Measurements from ENCODE around the gene KCNQ4. TPM values are rescaled to one million over a fixed set of nuclear protein-coding genes. Genes with fewer than 3 reads are reported as not detected.

The KCNQ4 gene
- total RNA-seq, result 1 to 10 TPM in 2 of 3 donors, under 1 TPM in 1; 0.32 to 1.3 (median 1.3) TPM

DNA sequence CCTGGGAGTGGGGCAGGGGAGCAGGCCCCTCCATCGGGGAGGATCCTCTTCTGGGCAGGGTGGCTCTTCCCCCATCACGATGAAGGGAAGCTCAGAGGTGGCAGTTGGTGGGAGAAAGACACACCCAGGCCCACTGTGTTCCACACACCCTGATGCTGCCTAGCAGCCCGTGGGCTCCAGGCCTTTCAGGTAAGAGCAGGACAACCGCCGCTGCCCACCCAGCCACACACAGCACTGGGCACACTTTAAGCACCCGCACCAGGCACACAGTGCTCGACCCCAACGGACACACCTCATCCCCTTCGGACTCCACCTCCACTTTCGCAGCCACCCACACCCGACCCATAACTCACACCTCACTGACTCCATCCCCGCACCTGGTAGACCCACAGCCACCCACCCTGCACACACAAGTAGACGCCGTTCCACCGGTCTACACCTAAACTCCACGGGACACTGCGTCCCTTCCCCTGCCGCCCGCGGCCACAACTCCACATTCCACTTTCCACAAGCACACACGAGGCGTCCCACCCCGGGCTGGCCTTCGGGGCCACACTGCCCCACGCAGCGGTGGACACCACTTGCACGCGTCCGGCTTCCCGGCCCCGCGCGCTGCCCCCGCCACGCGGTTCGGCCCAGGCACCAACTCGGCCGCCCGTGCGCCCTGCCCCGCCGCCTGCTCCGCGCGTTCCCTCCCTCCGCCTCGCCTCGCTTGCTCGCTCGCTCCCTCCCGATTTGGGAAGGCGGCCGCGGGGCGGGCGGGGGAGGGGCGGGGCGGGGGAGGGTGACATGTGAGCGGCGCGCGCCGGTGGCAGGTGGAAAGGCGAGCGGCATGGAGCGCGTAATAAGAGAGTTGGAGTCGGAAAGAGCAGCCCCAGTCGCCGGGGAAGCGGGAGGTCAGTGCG is at the start of gene KCNQ4:
KCNQ4 (plus strand) TSS at position 787 of the 905 bp plus-strand sequence. CDS start 307 bp downstream, outside the sequence.
- H3K9me3 ChIP-seq, result no peaks in the 10 kb centered on the region
- intact Hi-C loops (cut with DNase I; ENCODE audit: low total_unique reads), result no loop called here
- peaks cover 6 to 11% of the 10 kb centered on the region in 2 donors for H3K4me1 ChIP-seq
- peak within 1 kb of the TSS; percentile 41 to 81 (median 54) for H3K4me3 ChIP-seq
- no peaks in the 10 kb centered on the region for H3K36me3 ChIP-seq
- TF ChIP-seq POLR2A (IDR thresholded peaks at IDR 0.05), result no peak
- no peaks in the 10 kb centered on the region for H3K27me3 ChIP-seq
- H3K27ac ChIP-seq, result peak within 1 kb of the TSS; percentile 55 to 64
- DNase-seq (ENCODE audit: low spot score in 2 of 2), result peak; percentile 56 to 62

GRCh38 chr1:40734882-40735628 is 48.5 kb upstream of the KCNQ4 start:
- H3K27me3 ChIP-seq, result no peaks in the 10 kb centered on the region
- TF ChIP-seq POLR2AphosphoS5 (IDR thresholded peaks at IDR 0.05), result no peak
- TF ChIP-seq, protein P1, sequence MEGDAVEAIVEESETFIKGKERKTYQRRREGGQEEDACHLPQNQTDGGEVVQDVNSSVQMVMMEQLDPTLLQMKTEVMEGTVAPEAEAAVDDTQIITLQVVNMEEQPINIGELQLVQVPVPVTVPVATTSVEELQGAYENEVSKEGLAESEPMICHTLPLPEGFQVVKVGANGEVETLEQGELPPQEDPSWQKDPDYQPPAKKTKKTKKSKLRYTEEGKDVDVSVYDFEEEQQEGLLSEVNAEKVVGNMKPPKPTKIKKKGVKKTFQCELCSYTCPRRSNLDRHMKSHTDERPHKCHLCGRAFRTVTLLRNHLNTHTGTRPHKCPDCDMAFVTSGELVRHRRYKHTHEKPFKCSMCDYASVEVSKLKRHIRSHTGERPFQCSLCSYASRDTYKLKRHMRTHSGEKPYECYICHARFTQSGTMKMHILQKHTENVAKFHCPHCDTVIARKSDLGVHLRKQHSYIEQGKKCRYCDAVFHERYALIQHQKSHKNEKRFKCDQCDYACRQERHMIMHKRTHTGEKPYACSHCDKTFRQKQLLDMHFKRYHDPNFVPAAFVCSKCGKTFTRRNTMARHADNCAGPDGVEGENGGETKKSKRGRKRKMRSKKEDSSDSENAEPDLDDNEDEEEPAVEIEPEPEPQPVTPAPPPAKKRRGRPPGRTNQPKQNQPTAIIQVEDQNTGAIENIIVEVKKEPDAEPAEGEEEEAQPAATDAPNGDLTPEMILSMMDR (IDR thresholded peaks at IDR 0.05), result no peak
- TF ChIP-seq POLR2A (IDR thresholded peaks at IDR 0.05), result no peak
- peaks cover 0 to 3% of the 10 kb centered on the region in 2 donors for H3K9me3 ChIP-seq
- H3K4me3 ChIP-seq, result no peak overlapping the region
- no peak for DNase-seq (ENCODE audit: low spot score in 2 of 2)
- H3K27ac ChIP-seq, result peak overlapping the region in 1 of 2 donors; percentile 75
- no peaks in the 10 kb centered on the region for H3K36me3 ChIP-seq
- H3K4me1 ChIP-seq, result peaks cover 0 to 4% of the 10 kb centered on the region in 2 donors
- intact Hi-C loops (cut with DNase I; ENCODE audit: low total_unique reads), result no loop called here

DNA sequence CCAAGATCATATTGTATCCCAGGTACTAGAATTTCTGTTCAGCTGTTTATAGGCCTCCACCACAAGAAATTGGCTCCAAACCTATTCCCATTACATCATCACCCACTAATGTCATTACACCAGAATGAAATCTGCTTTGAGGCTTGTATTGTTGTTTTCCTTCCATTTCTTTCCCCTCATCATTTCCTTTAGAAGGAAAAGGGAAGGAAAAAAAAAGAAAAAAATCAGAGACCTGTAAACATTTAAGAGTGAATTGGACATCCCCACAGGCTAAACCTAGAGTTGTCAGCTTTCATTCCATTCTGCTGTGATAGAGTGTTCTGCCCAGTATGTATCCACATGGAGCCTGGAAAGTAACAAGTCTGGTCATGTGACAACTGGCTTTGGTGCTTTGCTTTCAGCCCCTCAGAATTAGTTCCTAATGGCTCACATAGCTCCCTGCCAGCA is 47.5 kb upstream of the KCNQ4 start:
- Histone ChIP-seq H3K27me3 (no peaks in the 10 kb centered on the region), H3K27ac (peak overlapping the region; percentile 66 to 75), H3K4me3 (no peak overlapping the region), H3K4me1 (peaks cover 0 to 4% of the 10 kb centered on the region in 2 donors), H3K36me3 (no peaks in the 10 kb centered on the region), H3K9me3 (peaks cover 0 to 3% of the 10 kb centered on the region in 2 donors)
- intact Hi-C loops (cut with DNase I; ENCODE audit: low total_unique reads), result no loop called here
- no peak for TF ChIP-seq POLR2A (IDR thresholded peaks at IDR 0.05)
- TF ChIP-seq, protein P1 (IDR thresholded peaks at IDR 0.05), result no peak
- no peak for TF ChIP-seq POLR2AphosphoS5 (IDR thresholded peaks at IDR 0.05)
- DNase-seq (ENCODE audit: low spot score in 2 of 2), result peak in 1 of 2 donors; percentile 34

GRCh38 chr1:40738831-40739230 is 44.8 kb upstream of the KCNQ4 start:
- no peak for TF ChIP-seq POLR2A (IDR thresholded peaks at IDR 0.05)
- TF ChIP-seq, protein P1 (IDR thresholded peaks at IDR 0.05), result no peak
- TF ChIP-seq POLR2AphosphoS5 (IDR thresholded peaks at IDR 0.05), result no peak
- Histone ChIP-seq H3K4me1 (peaks cover 0 to 4% of the 10 kb centered on the region in 2 donors), H3K27me3 (no peaks in the 10 kb centered on the region), H3K9me3 (peaks cover 0 to 3% of the 10 kb centered on the region in 2 donors), H3K4me3 (no peak overlapping the region), H3K36me3 (no peaks in the 10 kb centered on the region), H3K27ac (peak overlapping the region; percentile 42 to 69)
- DNase-seq (ENCODE audit: low spot score in 2 of 2), result no peak
- intact Hi-C loops (cut with DNase I; ENCODE audit: low total_unique reads), result no loop called here

GRCh38 chr1:40739455-40740008 is 44.1 kb upstream of the KCNQ4 start:
- no peak overlapping the region for H3K4me3 ChIP-seq
- H3K27ac ChIP-seq, result peak overlapping the region; percentile 42 to 69
- H3K9me3 ChIP-seq, result peaks cover 0 to 3% of the 10 kb centered on the region in 2 donors
- no peak for TF ChIP-seq POLR2AphosphoS5 (IDR thresholded peaks at IDR 0.05)
- TF ChIP-seq POLR2A (IDR thresholded peaks at IDR 0.05), result no peak
- TF ChIP-seq, protein P1 (IDR thresholded peaks at IDR 0.05), result no peak
- no peaks in the 10 kb centered on the region for H3K36me3 ChIP-seq
- peaks cover 0 to 4% of the 10 kb centered on the region in 2 donors for H3K4me1 ChIP-seq
- intact Hi-C loops (cut with DNase I; ENCODE audit: low total_unique reads), result no loop called here
- no peaks in the 10 kb centered on the region for H3K27me3 ChIP-seq
- no peak for DNase-seq (ENCODE audit: low spot score in 2 of 2)

Measured in breast epithelium (tissue), 4 donors.